HCT116 (cell line): ENCODE results near the gene PDK2. TPM values are rescaled to one million over a fixed set of nuclear protein-coding genes. Genes with fewer than 3 reads are reported as not detected.

Source experiments
- ATAC-seq: fragments of 200-7000 bp; cut with Tn5 transposase; 2 replicates; pipeline ENCODE4 v1.9.1; 2020; ENCODE audit warnings: mild to moderate bottlenecking, moderate library complexity
- BruUV-seq: library from RNA; stranded (reverse); fragments of 400-500 nt; replicated peaks from 2 replicates; lab custom pipeline; 2021; lab: Mats Ljungman, UMichigan
- CTCF ChIA-PET: fragments of 300-600 bp; sonication (Branson Sonifier 250); formaldehyde crosslinking; loops from one replicate; lab custom pipeline; 2021; ENCODE audit warnings: antibody characterized with exemption; lab: Charles Lee
- POLR2A ChIA-PET: fragments of 300-600, 350-600 bp; sonication (Branson Sonifier 250); formaldehyde crosslinking; loops from one replicate; lab custom pipeline; 2021; ENCODE audit warnings: antibody characterized with exemption; lab: Charles Lee
- RAD21 ChIA-PET, 2 experiments: fragments of 300-600 bp; sonication (Branson Sonifier 250); formaldehyde crosslinking; loops; one replicate each; lab custom pipeline; 2023; ENCODE audit warnings: low total read pairs in 2 of 2; ENCODE audit not compliant: uncharacterized antibody in 2 of 2, unreplicated experiment in 2 of 2, low non-redundant PET in 1 of 2; lab: Charles Lee
- DNase-seq: peaks from one replicate; pipeline ENCODE4 v3.0.0-alpha.2; 2010; ENCODE audit warnings: low read depth, low spot score
- H2AFZ ChIP-seq: fragments of 200-600 bp; shearing (Covaris generic), sonication (generic); 2 replicates; pipeline ENCODE4 v1.6.1; 2017; ENCODE audit warnings: low read depth, mixed run types, mixed read lengths, antibody characterized with exemption, low read length; ENCODE audit not compliant: poor library complexity, severe bottlenecking
- H3K27ac ChIP-seq: 2 replicates; pipeline ENCODE4 v1.5.1; 2012; ENCODE audit warnings: low read depth, low read length
- H3K27me3 ChIP-seq: fragments of 200-600 bp; sonication (generic); 2 replicates; pipeline ENCODE4 v1.6.1; 2016; ENCODE audit warnings: mixed run types, low read length, mixed read lengths; ENCODE audit not compliant: insufficient read depth
- H3K36me3 ChIP-seq, 2 experiments: fragments of 200-500 bp in 1 of 2; fragments of 200-600 bp in 1 of 2; sonication (Bioruptor generic) in 1 of 2; sonication (generic) in 1 of 2; 2 replicates each; pipeline versions ENCODE4 v1.5.1 to v1.6.1; 2014 to 2016; ENCODE audit warnings: low read length in 2 of 2, inconsistent platforms in 1 of 2, mixed read lengths in 1 of 2, mixed run types in 1 of 2; ENCODE audit not compliant: insufficient read depth in 2 of 2, control insufficient read depth in 1 of 2
- H3K4me1 ChIP-seq, 2 experiments: fragments of 200-600 bp in 1 of 2; sonication (generic) in 1 of 2; 2 replicates each; pipeline versions ENCODE4 v1.5.1 to v1.6.1; 2012 to 2017; ENCODE audit warnings: low read length in 2 of 2, inconsistent platforms in 1 of 2, mild to moderate bottlenecking in 1 of 2, mixed read lengths in 1 of 2, mixed run types in 1 of 2, moderate library complexity in 1 of 2; ENCODE audit not compliant: insufficient read depth in 2 of 2, control insufficient read depth in 1 of 2
- H3K4me2 ChIP-seq: fragments of 200-600 bp; sonication (generic); 2 replicates; pipeline ENCODE4 v1.6.1; 2017; ENCODE audit warnings: mixed run types, low read length, mixed read lengths
- H3K4me3 ChIP-seq, 2 experiments: fragments of 200-600 bp in 1 of 2; sonication (generic) in 1 of 2; replicated peaks in 1 of 2; 2 replicates each; pipeline ENCODE4 v1.5.1; 2011 to 2016; ENCODE audit warnings: low read length in 2 of 2, control low read depth in 1 of 2, low read depth in 1 of 2, mild to moderate bottlenecking in 1 of 2, mixed read lengths in 1 of 2, mixed run types in 1 of 2
- H3K79me2 ChIP-seq: fragments of 200-600 bp; sonication (generic); 2 replicates; pipeline ENCODE4 v1.6.1; 2017; ENCODE audit warnings: mild to moderate bottlenecking, mixed run types, low read length, moderate library complexity, mixed read lengths; ENCODE audit not compliant: insufficient read depth
- H3K9ac ChIP-seq: fragments of 200-600 bp; sonication (generic); 2 replicates; pipeline ENCODE4 v1.6.1; 2016; ENCODE audit warnings: low read length, mixed read lengths
- H3K9me2 ChIP-seq: fragments of 200-600 bp; sonication (generic), shearing (Covaris generic); 2 replicates; pipeline ENCODE4 v1.6.1; 2017; ENCODE audit warnings: mixed run types, mild to moderate bottlenecking, moderate library complexity; ENCODE audit not compliant: insufficient read depth
- H3K9me3 ChIP-seq, 2 experiments: fragments of 200-500 bp in 1 of 2; fragments of 200-600 bp in 1 of 2; sonication (Bioruptor generic) in 1 of 2; sonication (generic) in 1 of 2; 2 replicates each; pipeline ENCODE4 v1.6.1; 2014 to 2017; ENCODE audit warnings: low read length in 2 of 2, mixed read lengths in 2 of 2, inconsistent platforms in 1 of 2, low read depth in 1 of 2, mild to moderate bottlenecking in 1 of 2, mixed run types in 1 of 2, moderate library complexity in 1 of 2; ENCODE audit not compliant: control insufficient read depth in 1 of 2, insufficient read depth in 1 of 2
- H4K20me1 ChIP-seq: fragments of 200-600 bp; sonication (generic), shearing (Covaris generic); 2 replicates; pipeline ENCODE4 v1.6.1; 2017; ENCODE audit warnings: mixed run types, mild to moderate bottlenecking, moderate library complexity; ENCODE audit not compliant: insufficient read depth
- CBX3 ChIP-seq: IDR thresholded peaks from 2 replicates; pipeline ENCODE4 v1.6.1; 2012; ENCODE audit warnings: low read depth
- EGR1 ChIP-seq: IDR thresholded peaks from 2 replicates; pipeline ENCODE4 v1.6.1; 2012; ENCODE audit warnings: low read depth
- ELF1 ChIP-seq: IDR thresholded peaks from 2 replicates; pipeline ENCODE4 v1.6.1; 2012; ENCODE audit warnings: low read depth, borderline replicate concordance
- EZH2 ChIP-seq: fragments of 200-600 bp; sonication (generic); IDR thresholded peaks from 2 replicates; pipeline ENCODE4 v1.6.1; 2017; ENCODE audit warnings: antibody characterized with exemption, mixed run types
- EZH2phosphoT487 ChIP-seq: fragments of 200-600 bp; IDR thresholded peaks from 2 replicates; pipeline ENCODE4 v1.6.1; 2018; ENCODE audit warnings: antibody characterized with exemption, borderline replicate concordance
- FOSL1 ChIP-seq: IDR thresholded peaks from 2 replicates; pipeline ENCODE4 v1.6.1; 2012; ENCODE audit warnings: low read depth
- JUND ChIP-seq: IDR thresholded peaks from 2 replicates; pipeline ENCODE4 v1.6.1; 2012
- POLR2A ChIP-seq: IDR thresholded peaks from 2 replicates; pipeline ENCODE4 v1.7.0; 2011; ENCODE audit warnings: borderline replicate concordance; ENCODE audit not compliant: insufficient read depth, insufficient read length; ENCODE audit errors: extremely low read depth
- POLR2AphosphoS5 ChIP-seq: IDR thresholded peaks from 2 replicates; pipeline ENCODE4 v1.6.1; 2011; ENCODE audit warnings: mild to moderate bottlenecking, low read depth, low read length, moderate library complexity
- SIN3A ChIP-seq: IDR thresholded peaks from 2 replicates; pipeline ENCODE4 v1.6.1; 2012; ENCODE audit warnings: low read depth
- SP1 ChIP-seq: IDR thresholded peaks from 2 replicates; pipeline ENCODE4 v1.6.1; 2012; ENCODE audit warnings: low read depth
- YY1 ChIP-seq: IDR thresholded peaks from 2 replicates; pipeline ENCODE4 v1.6.1; 2011; ENCODE audit warnings: low read length, low read depth, moderate library complexity, mild to moderate bottlenecking; ENCODE audit not compliant: insufficient replicate concordance; ENCODE audit errors: extremely low read depth
- ZNF274 ChIP-seq: fragments of 200-500 bp; sonication (Bioruptor generic); IDR thresholded peaks from 2 replicates; pipeline ENCODE4 v1.6.1; 2014; ENCODE audit warnings: mild to moderate bottlenecking, low read depth, low read length, inconsistent platforms
- intact Hi-C: fragments of 100-400 bp; cut with micrococcal nuclease; formaldehyde crosslinking; loops from 2 replicates; pipeline ENCODE4 v1.10.0; 2022
- total RNA-seq: library from RNA; stranded (reverse); gene quantifications from one replicate; pipeline ENCODE4 v1.2.1, GENCODE V29; 2021; ENCODE audit not compliant: unreplicated experiment
- TF ChIP-seq, protein P1 (sequence below): IDR thresholded peaks from 2 replicates; pipeline ENCODE4 v1.6.1; 2012
- TF ChIP-seq, protein P2 (sequence below): IDR thresholded peaks from 2 replicates; pipeline ENCODE4 v1.6.1; 2012; ENCODE audit warnings: low read depth

The PDK2 gene
- total RNA-seq, 1 experiment from 2014 or later: 39.1 TPM

DNA sequence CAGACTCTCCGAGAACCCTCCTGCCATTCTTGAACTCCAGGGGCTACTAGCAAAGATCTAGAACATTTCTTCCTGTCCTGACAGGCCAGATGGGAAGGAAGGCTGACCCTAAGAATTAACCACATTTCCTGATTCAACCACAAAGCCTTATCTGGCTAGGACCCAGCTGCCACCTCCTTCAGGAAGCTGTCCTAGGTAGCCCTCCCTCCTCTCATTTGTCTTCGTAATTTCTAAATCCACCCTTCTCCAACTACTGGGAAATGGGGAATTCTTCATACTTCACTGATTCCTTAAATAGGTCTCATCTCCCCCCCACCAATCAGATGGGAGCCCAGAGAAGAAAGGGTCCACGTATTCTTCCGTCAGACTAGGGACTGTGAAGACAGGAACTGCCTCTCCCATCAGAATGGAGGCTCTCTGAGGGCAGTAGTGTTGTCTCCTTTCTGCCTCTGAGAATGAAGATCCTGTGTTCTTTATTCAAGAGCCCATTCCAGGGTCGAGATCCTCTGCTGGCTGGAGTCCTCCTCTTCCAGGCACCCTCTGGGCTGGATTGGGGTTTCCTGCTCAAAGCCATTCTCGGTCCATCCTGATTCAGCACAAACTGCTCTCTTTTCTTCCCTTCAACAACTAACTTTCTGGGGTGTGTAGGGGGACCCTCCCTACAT, 32.7 kb downstream of the PDK2 start:
- H3K27ac ChIP-seq: no peak overlapping the region
- H3K9me2 ChIP-seq: no peaks in the 10 kb centered on the region
- H3K36me3 ChIP-seq: no peaks in the 10 kb centered on the region
- RAD21 ChIA-PET: no interaction called here
- ATAC-seq (no peak), DNase-seq (no peak)
- peaks cover 9 to 26% of the 10 kb centered on the region in 2 experiments; a peak in 3 of 4 replicates for H3K4me1 ChIP-seq
- H3K4me2 ChIP-seq: no peak overlapping the region
- CTCF ChIA-PET: no interaction called here
- no peak for TF ChIP-seq JUND
- H3K27me3 ChIP-seq: no peaks in the 10 kb centered on the region
- no peaks in the 10 kb centered on the region for H3K79me2 ChIP-seq
- no peak overlapping the region for H3K9ac ChIP-seq
- POLR2A ChIA-PET: no interaction called here
- H4K20me1 ChIP-seq: no peaks in the 10 kb centered on the region
- H2AFZ ChIP-seq: no peak overlapping the region
- BruUV-seq: no TSS peak
- H3K9me3 ChIP-seq: no peaks in the 10 kb centered on the region
- H3K4me3 ChIP-seq: no peak overlapping the region
- intact Hi-C loops: no loop called here

DNA sequence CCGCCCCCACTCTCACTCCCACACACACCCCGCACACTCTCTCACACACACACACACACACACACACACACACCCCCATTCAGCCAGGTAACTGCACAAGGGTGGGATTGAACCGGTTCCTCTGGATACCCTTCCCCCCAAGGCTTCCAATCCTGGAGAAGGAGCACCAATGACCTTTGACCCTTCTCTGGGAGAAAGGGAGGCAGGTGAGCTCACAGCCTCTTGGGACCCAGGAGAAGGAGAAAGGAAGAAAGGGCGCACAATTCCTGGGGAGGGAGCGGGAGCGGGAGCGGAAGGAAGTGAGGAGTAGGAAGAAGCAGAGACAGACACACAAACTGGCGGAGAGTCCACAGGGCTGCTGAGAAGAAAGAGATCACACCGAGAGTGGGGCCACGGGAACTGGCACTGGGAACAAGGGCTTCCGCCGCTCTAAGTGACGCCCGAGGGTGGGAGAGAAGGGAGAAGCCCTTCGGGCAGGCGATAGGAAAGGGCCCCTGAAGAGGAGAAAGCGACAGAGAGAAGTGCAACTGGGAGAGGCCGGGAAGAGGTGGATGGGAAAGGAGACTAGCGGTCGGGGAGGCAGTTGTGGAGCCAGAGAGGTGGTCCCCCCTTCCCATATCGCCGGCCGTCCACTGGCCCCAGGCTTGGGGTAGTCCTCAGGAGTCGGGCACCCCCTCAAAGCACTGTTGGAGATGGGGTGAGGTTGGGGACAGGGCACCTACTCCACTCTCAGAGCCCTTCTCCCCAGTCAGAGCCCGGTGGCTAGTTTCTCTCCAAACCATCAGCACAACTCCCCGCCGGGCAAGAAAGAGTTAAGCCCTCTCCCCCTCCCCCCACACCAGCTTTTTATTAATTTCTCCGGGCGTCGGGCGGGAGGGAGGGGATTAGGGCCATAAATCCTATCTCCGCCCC, 33.5 kb downstream of the PDK2 start:
- CTCF ChIA-PET: no interaction called here
- POLR2A ChIA-PET: no interaction called here
- TF ChIP-seq EGR1 (no peak), YY1 (no peak), ELF1 (no peak), FOSL1 (no peak), JUND (no peak), CBX3 (no peak), POLR2AphosphoS5 (no peak), POLR2A (no peak), EZH2 (no peak), SIN3A (no peak), ZNF274 (no peak), SP1 (no peak), EZH2phosphoT487 (no peak)
- TF ChIP-seq, protein P1, sequence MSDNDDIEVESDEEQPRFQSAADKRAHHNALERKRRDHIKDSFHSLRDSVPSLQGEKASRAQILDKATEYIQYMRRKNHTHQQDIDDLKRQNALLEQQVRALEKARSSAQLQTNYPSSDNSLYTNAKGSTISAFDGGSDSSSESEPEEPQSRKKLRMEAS: no peak
- TF ChIP-seq, protein P2, sequence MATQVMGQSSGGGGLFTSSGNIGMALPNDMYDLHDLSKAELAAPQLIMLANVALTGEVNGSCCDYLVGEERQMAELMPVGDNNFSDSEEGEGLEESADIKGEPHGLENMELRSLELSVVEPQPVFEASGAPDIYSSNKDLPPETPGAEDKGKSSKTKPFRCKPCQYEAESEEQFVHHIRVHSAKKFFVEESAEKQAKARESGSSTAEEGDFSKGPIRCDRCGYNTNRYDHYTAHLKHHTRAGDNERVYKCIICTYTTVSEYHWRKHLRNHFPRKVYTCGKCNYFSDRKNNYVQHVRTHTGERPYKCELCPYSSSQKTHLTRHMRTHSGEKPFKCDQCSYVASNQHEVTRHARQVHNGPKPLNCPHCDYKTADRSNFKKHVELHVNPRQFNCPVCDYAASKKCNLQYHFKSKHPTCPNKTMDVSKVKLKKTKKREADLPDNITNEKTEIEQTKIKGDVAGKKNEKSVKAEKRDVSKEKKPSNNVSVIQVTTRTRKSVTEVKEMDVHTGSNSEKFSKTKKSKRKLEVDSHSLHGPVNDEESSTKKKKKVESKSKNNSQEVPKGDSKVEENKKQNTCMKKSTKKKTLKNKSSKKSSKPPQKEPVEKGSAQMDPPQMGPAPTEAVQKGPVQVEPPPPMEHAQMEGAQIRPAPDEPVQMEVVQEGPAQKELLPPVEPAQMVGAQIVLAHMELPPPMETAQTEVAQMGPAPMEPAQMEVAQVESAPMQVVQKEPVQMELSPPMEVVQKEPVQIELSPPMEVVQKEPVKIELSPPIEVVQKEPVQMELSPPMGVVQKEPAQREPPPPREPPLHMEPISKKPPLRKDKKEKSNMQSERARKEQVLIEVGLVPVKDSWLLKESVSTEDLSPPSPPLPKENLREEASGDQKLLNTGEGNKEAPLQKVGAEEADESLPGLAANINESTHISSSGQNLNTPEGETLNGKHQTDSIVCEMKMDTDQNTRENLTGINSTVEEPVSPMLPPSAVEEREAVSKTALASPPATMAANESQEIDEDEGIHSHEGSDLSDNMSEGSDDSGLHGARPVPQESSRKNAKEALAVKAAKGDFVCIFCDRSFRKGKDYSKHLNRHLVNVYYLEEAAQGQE: no peak

More for the DNA sequence above, 33.5 kb downstream of the PDK2 start:
- peaks cover under 1 to 2% of the 10 kb centered on the region in 2 experiments; a peak in 1 of 4 replicates for H3K36me3 ChIP-seq
- RAD21 ChIA-PET: no interaction called here
- H4K20me1 ChIP-seq: no peaks in the 10 kb centered on the region
- no peak overlapping the region for H3K27ac ChIP-seq
- no peaks in the 10 kb centered on the region for H3K9me2 ChIP-seq
- ATAC-seq (no peak), DNase-seq (no peak)
- no peaks in the 10 kb centered on the region for H3K27me3 ChIP-seq
- H3K4me2 ChIP-seq: no peak overlapping the region
- no TSS peak for BruUV-seq
- H3K4me3 ChIP-seq: no peak overlapping the region
- H2AFZ ChIP-seq: no peak overlapping the region
- no peak overlapping the region for H3K9ac ChIP-seq
- H3K4me1 ChIP-seq: peaks cover 14 to 27% of the 10 kb centered on the region in 2 experiments
- H3K9me3 ChIP-seq: no peaks in the 10 kb centered on the region
- intact Hi-C loops: no loop called here
- H3K79me2 ChIP-seq: no peaks in the 10 kb centered on the region
